GM10266 (cell line): ENCODE data around the gene FHDC1.

Source experiments
- DNase-seq: peaks from one replicate; pipeline ENCODE4 v3.0.0; 2012; ENCODE audit errors: extremely low spot score
- TF ChIP-seq, protein P1 (sequence below): IDR thresholded peaks from 2 replicates; pipeline ENCODE4 v1.5.1; 2012; ENCODE audit warnings: mild to moderate bottlenecking, low read depth; ENCODE audit not compliant: control insufficient read depth, insufficient read depth; ENCODE audit errors: missing control alignments

The FHDC1 gene

GRCh38 chr4:153001626-153002025 is 65.5 kb downstream of the FHDC1 start:
- TF ChIP-seq, protein P1, sequence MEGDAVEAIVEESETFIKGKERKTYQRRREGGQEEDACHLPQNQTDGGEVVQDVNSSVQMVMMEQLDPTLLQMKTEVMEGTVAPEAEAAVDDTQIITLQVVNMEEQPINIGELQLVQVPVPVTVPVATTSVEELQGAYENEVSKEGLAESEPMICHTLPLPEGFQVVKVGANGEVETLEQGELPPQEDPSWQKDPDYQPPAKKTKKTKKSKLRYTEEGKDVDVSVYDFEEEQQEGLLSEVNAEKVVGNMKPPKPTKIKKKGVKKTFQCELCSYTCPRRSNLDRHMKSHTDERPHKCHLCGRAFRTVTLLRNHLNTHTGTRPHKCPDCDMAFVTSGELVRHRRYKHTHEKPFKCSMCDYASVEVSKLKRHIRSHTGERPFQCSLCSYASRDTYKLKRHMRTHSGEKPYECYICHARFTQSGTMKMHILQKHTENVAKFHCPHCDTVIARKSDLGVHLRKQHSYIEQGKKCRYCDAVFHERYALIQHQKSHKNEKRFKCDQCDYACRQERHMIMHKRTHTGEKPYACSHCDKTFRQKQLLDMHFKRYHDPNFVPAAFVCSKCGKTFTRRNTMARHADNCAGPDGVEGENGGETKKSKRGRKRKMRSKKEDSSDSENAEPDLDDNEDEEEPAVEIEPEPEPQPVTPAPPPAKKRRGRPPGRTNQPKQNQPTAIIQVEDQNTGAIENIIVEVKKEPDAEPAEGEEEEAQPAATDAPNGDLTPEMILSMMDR, result no peak
- no peak for DNase-seq

DNA sequence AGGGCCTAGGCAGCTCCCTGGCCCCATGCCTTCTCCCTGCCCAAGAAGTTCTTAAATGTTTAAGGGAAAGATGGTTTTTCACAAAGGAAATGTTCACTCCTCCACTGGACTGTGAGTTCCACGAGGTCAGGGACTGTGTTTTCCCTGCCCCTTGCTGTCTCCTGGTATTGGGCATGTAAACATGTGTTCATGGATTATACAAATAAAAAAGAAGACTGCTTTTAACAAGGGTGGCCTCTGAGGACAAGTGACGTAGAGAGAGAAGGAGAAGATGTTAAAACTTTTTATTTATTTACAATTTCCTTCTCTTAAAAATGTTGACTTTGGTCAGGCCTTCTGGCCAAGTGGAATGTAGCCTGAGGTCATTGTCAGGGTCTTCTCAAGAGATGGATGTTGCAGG is 66.0 kb downstream of the FHDC1 start:
- TF ChIP-seq, protein P1, result no peak
- DNase-seq, result no peak

DNA sequence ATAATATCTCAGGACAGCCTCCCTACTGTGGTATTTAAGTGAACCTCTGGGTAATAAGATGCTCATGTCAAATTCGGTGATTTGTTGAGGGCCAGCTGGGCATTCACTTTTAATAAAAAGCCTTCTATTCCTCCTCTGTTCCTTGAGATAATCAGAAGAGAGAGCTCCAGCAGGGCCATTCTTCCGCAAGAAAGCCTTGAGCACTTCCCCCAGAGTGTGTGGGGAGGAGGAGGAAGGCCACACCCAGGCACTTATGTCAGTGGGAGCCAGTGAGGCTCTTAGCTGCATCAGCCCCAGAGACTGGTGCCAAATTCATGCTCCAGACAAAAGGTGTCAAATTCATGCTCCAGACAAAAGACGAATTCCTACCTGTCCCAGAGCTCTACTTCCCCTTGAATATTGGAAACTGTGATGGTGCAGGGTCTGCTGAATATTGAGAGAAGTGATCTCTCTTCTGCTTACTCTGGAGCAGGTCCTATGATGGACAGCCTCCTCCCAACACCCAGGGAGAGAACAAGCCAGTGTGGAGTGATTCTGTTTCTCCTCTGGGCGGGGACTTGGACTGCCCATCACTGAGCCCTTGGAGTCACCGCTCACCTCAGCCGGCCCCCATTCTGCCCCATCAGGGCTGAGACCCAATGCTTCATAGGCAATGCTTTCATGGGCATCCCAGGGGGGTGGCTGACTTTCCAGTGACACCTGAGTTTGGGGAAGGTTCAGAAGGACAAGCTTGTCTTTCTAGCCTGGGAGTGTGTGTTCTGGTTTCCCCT is 68.1 kb downstream of the FHDC1 start:
- TF ChIP-seq, protein P1, result no peak

GRCh38 chr4:153005899-153006381 is 69.8 kb downstream of the FHDC1 start:
- no peak for DNase-seq
- TF ChIP-seq, protein P1, result no peak

More for the DNA sequence above, 68.1 kb downstream of the FHDC1 start:
- DNase-seq, result no peak

GRCh38 chr4:153008578-153009199 is 72.6 kb downstream of the FHDC1 start:
- TF ChIP-seq, protein P1, result no peak
- no peak for DNase-seq

GRCh38 chr4:153010146-153010545 is 74.0 kb downstream of the FHDC1 start:
- no peak for DNase-seq
- TF ChIP-seq, protein P1, result no peak
